Right atrium auricular region (tissue), 2 donors: ENCODE results near the gene TARDBP. TPM values are rescaled to one million over a fixed set of nuclear protein-coding genes. Genes with fewer than 3 reads are reported as not detected.

Source experiments
- DNase-seq: peaks from one replicate; pipeline ENCODE4 v3.0.0-alpha.2; 2019; ENCODE audit warnings: low spot score
- H3K27ac ChIP-seq, 2 donors: fragments of 200-600 bp; sonication (generic); 1 replicate in 1 of 2; 2 replicates in 1 of 2; pipeline ENCODE4 v1.5.1; 2016 to 2019
- H3K27me3 ChIP-seq, 2 donors: fragments of 200-600 bp; sonication (generic); one replicate each; pipeline versions ENCODE4 v1.5.1 to v1.6.0; 2017 to 2019
- H3K36me3 ChIP-seq: fragments of 200-600 bp; sonication (generic); one replicate; pipeline ENCODE4 v1.5.1; 2016
- H3K4me1 ChIP-seq, 2 donors: fragments of 200-600 bp; sonication (generic); one replicate each; pipeline versions ENCODE4 v1.5.1 to v1.6.0; 2017 to 2019
- H3K4me3 ChIP-seq, 2 donors: fragments of 200-600 bp; sonication (generic); 1 replicate in 1 of 2; 2 replicates in 1 of 2; pipeline ENCODE4 v1.5.1; 2017 to 2019; ENCODE audit warnings: mild to moderate bottlenecking in 1 of 2, moderate library complexity in 1 of 2
- H3K9me3 ChIP-seq, 2 donors: fragments of 200-600 bp; sonication (generic); one replicate each; pipeline ENCODE4 v1.5.1; 2019
- CTCF ChIP-seq, 2 donors: fragments of 200-600 bp; sonication (generic); IDR thresholded peaks; one replicate each; pipeline ENCODE4 v1.5.1; 2019; ENCODE audit warnings: antibody characterized with exemption in 2 of 2
- total RNA-seq, 2 donors: library from RNA; depleted of rRNA; stranded (reverse); fragments of >200 nt; gene quantifications; one replicate each; pipeline ENCODE4 v1.1.0, GENCODE V29; 2016

TARDBP gene
- total RNA-seq, 2 donors from 2014 or later = 60.8 to 64.6 TPM

GRCh38 chr1:11054181-11054580, 41.7 kb downstream of the TARDBP start:
- Histone ChIP-seq H3K36me3 (peaks cover 18% of the 10 kb centered on the region), H3K27ac (no peak overlapping the region), H3K27me3 (no peaks in the 10 kb centered on the region), H3K9me3 (no peaks in the 10 kb centered on the region), H3K4me1 (peaks cover 0 to 15% of the 10 kb centered on the region in 2 donors), H3K4me3 (no peak overlapping the region)
- TF ChIP-seq CTCF (IDR thresholded peaks at IDR 0.05) = no peak
- DNase-seq = no peak

GRCh38 chr1:11054666-11055065, 42.2 kb downstream of the TARDBP start:
- H3K36me3 ChIP-seq = peaks cover 18% of the 10 kb centered on the region
- TF ChIP-seq CTCF (IDR thresholded peaks at IDR 0.05) = no peak
- H3K27ac ChIP-seq = no peak overlapping the region

GRCh38 chr1:11055676-11056075, 43.2 kb downstream of the TARDBP start:
- Histone ChIP-seq H3K4me3 (no peak overlapping the region), H3K36me3 (peaks cover 18% of the 10 kb centered on the region), H3K9me3 (no peaks in the 10 kb centered on the region), H3K4me1 (peaks cover 0 to 21% of the 10 kb centered on the region in 2 donors), H3K27me3 (no peaks in the 10 kb centered on the region), H3K27ac (no peak overlapping the region)
- DNase-seq = no peak
- TF ChIP-seq CTCF (IDR thresholded peaks at IDR 0.05) = no peak

More at GRCh38 chr1:11054666-11055065, 42.2 kb downstream of the TARDBP start:
- Histone ChIP-seq H3K4me1 (peaks cover 0 to 19% of the 10 kb centered on the region in 2 donors), H3K4me3 (no peak overlapping the region), H3K9me3 (no peaks in the 10 kb centered on the region), H3K27me3 (no peaks in the 10 kb centered on the region)
- DNase-seq = no peak

GRCh38 chr1:11056504-11056903, 44.0 kb downstream of the TARDBP start:
- no peaks in the 10 kb centered on the region for H3K27me3 ChIP-seq
- no peak overlapping the region for H3K4me3 ChIP-seq
- H3K27ac ChIP-seq = no peak overlapping the region
- no peaks in the 10 kb centered on the region for H3K9me3 ChIP-seq
- TF ChIP-seq CTCF (IDR thresholded peaks at IDR 0.05) = no peak
- no peak for DNase-seq
- peaks cover 0 to 30% of the 10 kb centered on the region in 2 donors for H3K4me1 ChIP-seq
- H3K36me3 ChIP-seq = peaks cover 18% of the 10 kb centered on the region

- Histone ChIP-seq H3K27ac (no peak overlapping the region), H3K4me1 (peaks cover 0 to 34% of the 10 kb centered on the region in 2 donors), H3K27me3 (no peaks in the 10 kb centered on the region), H3K9me3 (no peaks in the 10 kb centered on the region), H3K4me3 (no peak overlapping the region), H3K36me3 (peaks cover 18% of the 10 kb centered on the region)
- TF ChIP-seq CTCF (IDR thresholded peaks at IDR 0.05) = no peak
- no peak for DNase-seq
These were observed 45.0 kb downstream of the TARDBP start for GRCh38 chr1:11057477-11057876.

- Histone ChIP-seq H3K36me3 (peaks cover 18% of the 10 kb centered on the region), H3K4me1 (peaks cover 0 to 32% of the 10 kb centered on the region in 2 donors), H3K27ac (no peak overlapping the region), H3K9me3 (no peaks in the 10 kb centered on the region), H3K4me3 (no peak overlapping the region), H3K27me3 (no peaks in the 10 kb centered on the region)
- no peak for TF ChIP-seq CTCF (IDR thresholded peaks at IDR 0.05)
- no peak for DNase-seq
These were observed 45.6 kb downstream of the TARDBP start for GRCh38 chr1:11058026-11058425.
